HEK293T (cell line): ENCODE results near the gene PRKG1.

ENCODE experiments used
- CTCF ChIA-PET: fragments of 350-600 bp; formaldehyde crosslinking; extraction: SDS; loops from one replicate; lab custom pipeline; 2021; ENCODE audit warnings: antibody characterized with exemption, inconsistent platforms; lab: Yijun Ruan, JAX
- POLR2A ChIA-PET: fragments of 350-600 bp; formaldehyde crosslinking; extraction: SDS; loops from one replicate; lab custom pipeline; 2020; ENCODE audit warnings: antibody characterized with exemption, inconsistent platforms; lab: Yijun Ruan, JAX
- DNase-seq: peaks from one replicate; pipeline ENCODE4 v3.0.0; 2012; ENCODE audit warnings: mixed read lengths; ENCODE audit errors: extremely low spot score
- ARNT ChIP-seq: fragments of 450-650 bp; IDR thresholded peaks from 2 replicates; pipeline ENCODE4 v1.6.1; 2017; ENCODE audit warnings: mild to moderate bottlenecking
- BHLHE40 ChIP-seq: fragments of 450-650 bp; IDR thresholded peaks from 2 replicates; pipeline ENCODE4 v1.6.1; 2016; ENCODE audit warnings: mild to moderate bottlenecking, moderate library complexity, borderline replicate concordance
- CTBP1 ChIP-seq: fragments of 450-650 bp; IDR thresholded peaks from 2 replicates; pipeline ENCODE4 v1.6.1; 2016; ENCODE audit warnings: borderline replicate concordance
- ELF4 ChIP-seq: fragments of 450-650 bp; IDR thresholded peaks from 2 replicates; pipeline ENCODE4 v1.6.1; 2017; ENCODE audit warnings: antibody characterized with exemption
- FOXA1 ChIP-seq: fragments of 450-650 bp; IDR thresholded peaks from 2 replicates; pipeline ENCODE4 v1.6.1; 2016; ENCODE audit warnings: mild to moderate bottlenecking
- FOXK2 ChIP-seq: fragments of 450-650 bp; IDR thresholded peaks from 2 replicates; pipeline ENCODE4 v1.6.1; 2016; ENCODE audit warnings: mild to moderate bottlenecking
- FOXM1 ChIP-seq: fragments of 450-650 bp; IDR thresholded peaks from 2 replicates; pipeline ENCODE4 v1.6.1; 2017; ENCODE audit warnings: mild to moderate bottlenecking, borderline replicate concordance
- HDGF ChIP-seq: fragments of 450-650 bp; IDR thresholded peaks from 2 replicates; pipeline ENCODE4 v1.6.1; 2017; ENCODE audit warnings: antibody characterized with exemption, borderline replicate concordance
- L3MBTL2 ChIP-seq: fragments of 450-650 bp; conservative IDR thresholded peaks from 2 replicates; pipeline ENCODE4 v1.6.1; 2016; ENCODE audit warnings: mild to moderate bottlenecking
- LEF1 ChIP-seq: fragments of 450-650 bp; IDR thresholded peaks from 2 replicates; pipeline ENCODE4 v1.6.1; 2017; ENCODE audit warnings: mild to moderate bottlenecking, borderline replicate concordance
- NFRKB ChIP-seq: fragments of 450-650 bp; IDR thresholded peaks from 2 replicates; pipeline ENCODE4 v1.6.1; 2016; ENCODE audit warnings: mild to moderate bottlenecking, moderate library complexity
- SP1 ChIP-seq: fragments of 450-650 bp; IDR thresholded peaks from 2 replicates; pipeline ENCODE4 v1.6.1; 2017
- SUZ12 ChIP-seq: fragments of 450-650 bp; IDR thresholded peaks from 2 replicates; pipeline ENCODE4 v1.6.1; 2016; ENCODE audit warnings: mild to moderate bottlenecking
- TARDBP ChIP-seq: fragments of 450-650 bp; IDR thresholded peaks from 2 replicates; pipeline ENCODE4 v1.6.1; 2016
- ZNF384 ChIP-seq: fragments of 450-650 bp; IDR thresholded peaks from 2 replicates; pipeline ENCODE4 v1.6.1; 2016
- TF ChIP-seq, protein P1 (sequence below): fragments of 450-650 bp; IDR thresholded peaks from 2 replicates; pipeline ENCODE4 v1.6.1; 2016

The PRKG1 gene

DNA sequence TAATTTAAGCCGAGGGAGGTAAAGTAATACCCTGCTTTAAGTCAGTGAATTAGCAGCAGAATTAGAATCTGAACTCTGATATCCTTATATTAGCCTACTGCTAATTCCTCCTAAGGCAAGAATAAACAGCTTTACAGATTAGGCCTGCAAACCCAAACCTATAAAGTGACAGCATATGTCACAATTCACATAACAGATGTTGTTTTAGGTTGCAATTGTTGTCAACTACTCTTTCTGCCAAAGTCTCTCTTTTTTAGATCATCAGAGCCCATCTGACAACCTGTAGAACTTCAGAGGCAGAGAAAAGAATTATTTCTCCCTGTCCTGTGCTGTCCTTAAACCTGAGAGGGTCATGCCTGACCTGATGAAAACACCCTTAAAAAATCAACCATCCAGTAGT lies 167.2 kb downstream of the PRKG1 start:
- ChIA-PET CTCF (no interaction called here), POLR2A (no interaction called here)
- no peak for DNase-seq
- TF ChIP-seq ZNF384 (no peak), CTBP1 (no peak), TARDBP (no peak), HDGF (no peak), FOXA1 (no peak), FOXK2 (no peak), LEF1 (no peak), FOXM1 (no peak), BHLHE40 (no peak), L3MBTL2 (no peak), SP1 (no peak), ELF4 (no peak), ARNT (no peak), NFRKB (no peak), SUZ12 (no peak)
- TF ChIP-seq, protein P1, sequence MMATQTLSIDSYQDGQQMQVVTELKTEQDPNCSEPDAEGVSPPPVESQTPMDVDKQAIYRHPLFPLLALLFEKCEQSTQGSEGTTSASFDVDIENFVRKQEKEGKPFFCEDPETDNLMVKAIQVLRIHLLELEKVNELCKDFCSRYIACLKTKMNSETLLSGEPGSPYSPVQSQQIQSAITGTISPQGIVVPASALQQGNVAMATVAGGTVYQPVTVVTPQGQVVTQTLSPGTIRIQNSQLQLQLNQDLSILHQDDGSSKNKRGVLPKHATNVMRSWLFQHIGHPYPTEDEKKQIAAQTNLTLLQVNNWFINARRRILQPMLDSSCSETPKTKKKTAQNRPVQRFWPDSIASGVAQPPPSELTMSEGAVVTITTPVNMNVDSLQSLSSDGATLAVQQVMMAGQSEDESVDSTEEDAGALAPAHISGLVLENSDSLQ: no peak

DNA sequence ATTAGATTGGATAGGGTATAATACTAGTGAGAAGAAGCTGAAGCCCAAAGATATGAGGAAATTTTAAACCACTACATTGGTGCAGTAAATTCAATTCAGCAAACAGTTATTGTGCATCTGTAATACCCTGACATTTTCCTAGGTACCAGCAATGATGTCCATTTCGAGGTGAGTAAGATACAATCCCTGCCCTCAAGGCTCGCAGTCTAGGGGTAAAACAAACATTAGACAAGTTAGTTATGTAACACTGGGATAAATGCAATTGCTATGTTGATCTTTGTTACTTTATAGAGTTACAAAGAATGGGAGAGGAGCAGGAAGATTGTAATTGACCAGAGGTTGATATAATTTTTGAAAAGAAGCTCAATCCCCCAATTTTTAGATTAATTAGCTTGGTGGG lies 168.1 kb downstream of the PRKG1 start:
- ChIA-PET POLR2A (no interaction called here), CTCF (no interaction called here)
- no peak for DNase-seq
- TF ChIP-seq TARDBP (no peak), FOXM1 (no peak)
- TF ChIP-seq, protein P1: no peak

DNA sequence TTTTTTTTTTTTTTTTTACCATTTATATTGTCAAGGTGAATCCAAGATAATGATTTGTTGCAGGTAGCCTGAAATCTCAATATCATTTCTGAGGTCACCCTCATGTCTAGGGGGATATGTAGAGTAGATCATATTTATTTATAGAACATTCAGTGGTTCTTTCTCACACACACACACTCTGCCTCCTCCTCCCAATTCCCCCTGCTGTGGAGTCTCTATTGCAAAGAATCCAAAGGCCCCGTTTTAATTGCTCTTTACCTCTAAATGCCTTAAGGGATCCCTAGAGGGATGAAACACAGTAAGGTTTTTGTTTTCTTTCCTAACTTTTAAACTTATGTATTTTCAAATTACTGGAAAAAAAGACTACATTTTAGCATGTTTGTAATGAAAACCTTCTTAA lies 170.0 kb downstream of the PRKG1 start:
- no peak for TF ChIP-seq FOXM1
- TF ChIP-seq BHLHE40: no peak
- TF ChIP-seq, protein P1: no peak
- no peak for TF ChIP-seq TARDBP
- TF ChIP-seq FOXK2: no peak
- TF ChIP-seq NFRKB: no peak
- TF ChIP-seq CTBP1: no peak
- TF ChIP-seq LEF1: no peak
- CTCF ChIA-PET: no interaction called here
- POLR2A ChIA-PET: no interaction called here
- DNase-seq: peak; percentile 11

DNA sequence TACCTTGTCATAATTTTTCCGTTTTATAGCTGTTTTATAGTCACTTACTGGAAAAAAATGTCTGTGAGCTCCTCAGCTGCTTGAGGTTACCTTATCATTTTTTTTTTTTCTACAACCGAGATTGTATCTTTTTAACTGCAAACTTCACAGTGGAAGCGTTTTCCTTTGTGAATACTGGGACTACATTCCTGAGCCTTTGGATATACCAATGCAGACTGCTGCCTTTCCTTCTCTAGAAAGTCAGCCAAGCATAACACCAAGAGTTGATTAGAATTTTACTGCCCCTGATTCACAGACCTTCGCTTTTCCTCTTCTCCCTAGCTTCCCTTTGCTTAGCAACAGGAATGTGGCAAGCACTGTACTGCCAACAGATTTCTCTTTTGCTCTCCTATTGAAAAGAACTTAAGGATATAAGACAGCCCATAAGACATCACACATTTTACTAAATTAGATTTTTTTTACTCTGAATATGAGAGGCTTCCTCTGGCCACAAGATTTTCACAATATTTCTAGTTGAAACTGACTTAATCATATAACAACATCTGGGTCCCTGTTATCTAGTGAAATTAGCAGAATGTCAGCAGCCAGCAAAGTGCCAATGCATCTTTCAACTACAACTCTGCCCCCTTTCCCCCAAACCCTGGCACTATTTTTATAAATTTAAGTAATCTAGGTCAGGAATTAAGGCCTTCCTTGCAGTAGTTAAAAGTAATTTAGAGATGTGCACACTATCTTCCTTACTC lies 170.6 kb downstream of the PRKG1 start:
- DNase-seq: peak; percentile 27
- TF ChIP-seq TARDBP (no peak), FOXK2 (no peak), ZNF384 (peak; percentile 86)
- TF ChIP-seq, protein P1: 0 out of 2 replicates have a peak, but pooled peaks have one; percentile 22
- ChIA-PET CTCF (no interaction called here), POLR2A (no interaction called here)

DNA sequence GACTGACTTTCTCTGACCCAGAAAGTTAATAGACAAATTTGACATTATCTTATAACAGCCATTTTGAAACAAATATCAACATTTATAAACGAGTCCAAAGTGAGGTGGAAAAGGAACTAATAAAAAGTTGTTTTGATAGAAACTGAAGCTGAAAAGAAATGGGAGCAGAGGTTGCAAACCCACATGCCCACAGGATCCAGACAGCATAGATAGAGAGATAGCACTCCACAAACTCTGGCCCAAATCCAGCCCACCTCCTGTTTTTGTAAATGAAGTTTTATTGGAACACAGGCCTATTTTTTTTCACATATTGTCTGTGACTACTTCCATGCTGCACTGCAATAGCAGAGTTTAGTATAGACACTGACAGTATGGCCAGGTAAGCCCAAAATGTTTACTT lies 171.9 kb downstream of the PRKG1 start:
- ChIA-PET POLR2A (no interaction called here), CTCF (no interaction called here)
- TF ChIP-seq FOXK2 (no peak), FOXA1 (no peak), HDGF (no peak), L3MBTL2 (no peak), SUZ12 (no peak), LEF1 (no peak), ARNT (no peak), FOXM1 (no peak), SP1 (no peak), ZNF384 (no peak), BHLHE40 (no peak), NFRKB (no peak), TARDBP (no peak), ELF4 (no peak), CTBP1 (no peak)
- TF ChIP-seq, protein P1: no peak
- no peak for DNase-seq
